Common myeloid progenitor, CD34-positive (primary cell): Measurements from ENCODE around the gene RGS14.

Experiments used
- CTCF ChIA-PET: fragments of 350-600 bp; sonication (Branson Sonifier 250); formaldehyde crosslinking; loops from one replicate; lab custom pipeline; 2021; ENCODE audit warnings: antibody characterized with exemption; lab: Charles Lee
- POLR2A ChIA-PET: fragments of 350-600 bp; sonication (Branson Sonifier 250); formaldehyde crosslinking; loops from one replicate; lab custom pipeline; 2021; ENCODE audit warnings: antibody characterized with exemption; lab: Charles Lee
- DNase-seq, 3 donors: peaks; one replicate each; pipeline versions ENCODE4 v3.0.0 to v3.0.0-alpha.2; 2013
- H3K27ac ChIP-seq, 2 experiments: 1 replicate in 1 of 2; 2 replicates in 1 of 2; pipeline ENCODE4 v1.7.0; 2013; ENCODE audit warnings: inconsistent platforms in 2 of 2, low read length in 2 of 2, mild to moderate bottlenecking in 2 of 2, low read depth in 1 of 2, moderate library complexity in 1 of 2; ENCODE audit not compliant: severe bottlenecking in 2 of 2, insufficient read depth in 1 of 2, poor library complexity in 1 of 2
- H3K27me3 ChIP-seq, 5 experiments: replicated peaks in 2 of 5; 1 replicate in 3 of 5; 2 replicates in 2 of 5; pipeline versions ENCODE4 v1.6.1 to v1.7.0; 2013; ENCODE audit warnings: low read length in 4 of 5, mild to moderate bottlenecking in 2 of 5, moderate library complexity in 2 of 5, inconsistent platforms in 1 of 5; ENCODE audit not compliant: insufficient read depth in 5 of 5, control insufficient read depth in 4 of 5
- H3K36me3 ChIP-seq, 4 experiments: 1 replicate in 2 of 4; 2 replicates in 2 of 4; pipeline versions ENCODE4 v1.6.1 to v1.7.0; 2013; ENCODE audit warnings: low read length in 3 of 4, control low read depth in 1 of 4, mild to moderate bottlenecking in 1 of 4; ENCODE audit not compliant: control insufficient read depth in 4 of 4, insufficient read depth in 4 of 4
- H3K4me1 ChIP-seq, 4 experiments: 1 replicate in 3 of 4; 2 replicates in 1 of 4; pipeline versions ENCODE4 v1.6.1 to v1.7.1; 2013; ENCODE audit warnings: low read length in 3 of 4, mild to moderate bottlenecking in 3 of 4, control low read depth in 1 of 4, inconsistent platforms in 1 of 4, moderate library complexity in 1 of 4; ENCODE audit not compliant: control insufficient read depth in 4 of 4, insufficient read depth in 4 of 4; ENCODE audit errors: control extremely low read depth in 1 of 4
- H3K4me3 ChIP-seq, 7 experiments: 1 replicate in 4 of 7; 2 replicates in 3 of 7; pipeline versions ENCODE4 v1.5.1 to v1.7.0; 2013; ENCODE audit warnings: mild to moderate bottlenecking in 7 of 7, low read length in 6 of 7, moderate library complexity in 6 of 7, inconsistent platforms in 2 of 7, low read depth in 2 of 7, control low read depth in 1 of 7; ENCODE audit not compliant: insufficient read depth in 4 of 7, control insufficient read depth in 1 of 7; ENCODE audit errors: extremely low read depth in 1 of 7
- H3K9me3 ChIP-seq, 5 experiments: 1 replicate in 4 of 5; 2 replicates in 1 of 5; pipeline versions ENCODE4 v1.6.1 to v1.7.1; 2013; ENCODE audit warnings: low read length in 4 of 5, mild to moderate bottlenecking in 2 of 5, inconsistent platforms in 1 of 5, low read depth in 1 of 5, moderate library complexity in 1 of 5; ENCODE audit not compliant: control insufficient read depth in 4 of 5, insufficient read depth in 2 of 5; ENCODE audit errors: control extremely low read depth in 1 of 5
- WGBS: methylation state at CpG from one replicate; pipeline ENCODE4 v1.1.5; 2013; ENCODE audit not compliant: insufficient coverage; 5-methylcytosine and 5-hydroxymethylcytosine counted together

RGS14 gene

DNA sequence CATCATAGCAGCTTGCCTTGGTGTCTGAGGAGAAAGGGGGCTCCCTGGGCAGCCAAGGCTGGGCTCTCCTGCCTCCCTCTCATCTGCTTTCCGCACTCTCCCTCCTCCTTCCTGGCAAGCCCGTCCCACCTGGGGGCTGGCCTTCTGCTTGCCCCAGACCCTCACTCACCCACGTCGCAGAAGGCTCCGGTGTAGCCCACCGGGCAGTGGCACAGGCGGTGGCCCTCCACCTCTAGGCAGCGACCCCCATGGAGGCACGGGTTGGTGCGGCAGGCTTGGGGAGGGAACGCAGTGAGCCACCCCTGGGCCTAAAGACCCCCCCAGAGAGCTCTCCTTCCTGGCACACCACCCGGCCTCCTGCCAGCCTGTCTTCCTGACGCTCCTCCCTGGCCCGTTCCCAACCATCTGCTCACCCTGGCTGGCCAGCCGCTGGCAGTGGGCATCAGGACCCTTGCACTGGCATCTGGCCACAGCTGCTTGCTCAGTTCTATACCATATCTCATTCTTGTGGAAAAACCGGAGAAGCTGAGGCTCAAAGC lies 47.0 kb downstream of the RGS14 start:
- Histone ChIP-seq H3K36me3 (no peaks in the 10 kb centered on the region), H3K4me3 (peak overlapping the region in 5 of 7 experiments; percentile 19 to 76 (median 69)), H3K9me3 (no peaks in the 10 kb centered on the region), H3K27ac (peak overlapping the region in 1 of 2 experiments; percentile 49), H3K4me1 (peaks cover 2 to 55% (median 44%) of the 10 kb centered on the region in 4 experiments), H3K27me3 (peaks cover 0 to 38% (median 16%) of the 10 kb centered on the region in 5 experiments)
- WGBS = 50% methylated on average over 12 of the region's 16 CpGs
- ChIA-PET POLR2A (interaction anchor here (0.6 to 5.1 kb wide), 9 partner anchors 11 to 51 kb away, joined by 3 to 59 read pairs (median 5); partner anchors contain the start of genes GRK6 and PRR7), CTCF (interaction anchor here (0.6 to 17.2 kb wide), 26 partner anchors 14 to 103 kb away, joined by 3 to 509 read pairs (median 6); partner anchors contain the start of genes DOK3, GRK6, PDLIM7 and PRR7)
- DNase-seq = no peak

DNA sequence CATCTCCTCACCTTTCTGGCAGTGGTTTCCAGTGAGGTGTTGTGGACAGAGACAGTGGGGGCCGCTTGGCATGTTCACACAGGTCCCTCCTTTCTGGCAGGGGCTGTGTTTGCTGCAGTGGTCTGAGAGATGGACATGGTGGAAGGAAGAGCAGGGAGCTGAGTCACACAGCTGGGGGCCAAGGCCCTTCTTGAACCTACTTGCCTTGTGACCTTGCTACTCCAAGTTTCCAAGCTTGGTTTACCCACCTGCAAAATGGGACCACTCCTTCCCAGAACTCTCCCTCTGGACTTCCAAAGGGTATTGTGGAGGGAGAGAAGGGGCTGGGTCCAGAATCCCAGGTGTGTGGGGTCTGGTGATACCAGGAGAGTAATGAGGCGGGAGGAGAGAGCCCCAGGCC lies 47.6 kb downstream of the RGS14 start:
- Histone ChIP-seq H3K27me3 (peaks cover 0 to 32% (median 14%) of the 10 kb centered on the region in 5 experiments), H3K4me3 (peak overlapping the region in 3 of 7 experiments; percentile 16 to 59 (median 19)), H3K4me1 (peaks cover 2 to 55% (median 44%) of the 10 kb centered on the region in 4 experiments), H3K27ac (no peak overlapping the region), H3K9me3 (no peaks in the 10 kb centered on the region), H3K36me3 (no peaks in the 10 kb centered on the region)
- DNase-seq = no peak
- CTCF ChIA-PET = interaction anchor here (1.0 to 17.2 kb wide), 12 partner anchors 14 to 100 kb away, joined by 3 to 509 read pairs (median 13); partner anchors contain the start of genes DOK3, GRK6, PRR7 and SLC34A1
- POLR2A ChIA-PET = interaction anchor here (1.1 to 5.1 kb wide), 5 partner anchors 11 to 51 kb away, joined by 5 to 59 read pairs (median 19); partner anchors contain the start of genes GRK6 and PRR7
- 88% methylated on average over 2 of the region's 2 CpGs for WGBS

DNA sequence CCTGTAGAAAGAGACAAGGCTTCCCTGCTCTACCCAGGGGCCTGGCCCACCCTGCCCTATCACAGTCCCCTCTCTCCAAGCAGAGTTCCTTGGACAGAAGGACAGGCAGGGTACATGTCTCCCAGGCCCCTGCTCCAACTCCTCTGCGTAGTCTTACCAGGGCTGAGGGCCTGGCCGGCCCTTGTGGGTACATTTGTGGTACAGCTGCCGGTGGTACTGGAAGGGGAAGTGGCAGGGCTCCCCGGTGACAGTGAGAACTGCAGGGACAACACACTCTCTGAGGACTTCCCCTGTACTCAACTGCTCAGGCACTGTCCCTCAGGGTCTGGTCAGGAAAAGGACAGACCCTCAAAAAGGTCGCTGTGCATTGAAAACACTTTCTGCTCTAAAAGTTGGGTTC lies 48.1 kb downstream of the RGS14 start:
- POLR2A ChIA-PET = interaction anchor here (4.5 to 5.1 kb wide), 2 partner anchors 40 to 50 kb away, joined by 34 to 59 read pairs; partner anchors contain the start of gene PRR7

DNA sequence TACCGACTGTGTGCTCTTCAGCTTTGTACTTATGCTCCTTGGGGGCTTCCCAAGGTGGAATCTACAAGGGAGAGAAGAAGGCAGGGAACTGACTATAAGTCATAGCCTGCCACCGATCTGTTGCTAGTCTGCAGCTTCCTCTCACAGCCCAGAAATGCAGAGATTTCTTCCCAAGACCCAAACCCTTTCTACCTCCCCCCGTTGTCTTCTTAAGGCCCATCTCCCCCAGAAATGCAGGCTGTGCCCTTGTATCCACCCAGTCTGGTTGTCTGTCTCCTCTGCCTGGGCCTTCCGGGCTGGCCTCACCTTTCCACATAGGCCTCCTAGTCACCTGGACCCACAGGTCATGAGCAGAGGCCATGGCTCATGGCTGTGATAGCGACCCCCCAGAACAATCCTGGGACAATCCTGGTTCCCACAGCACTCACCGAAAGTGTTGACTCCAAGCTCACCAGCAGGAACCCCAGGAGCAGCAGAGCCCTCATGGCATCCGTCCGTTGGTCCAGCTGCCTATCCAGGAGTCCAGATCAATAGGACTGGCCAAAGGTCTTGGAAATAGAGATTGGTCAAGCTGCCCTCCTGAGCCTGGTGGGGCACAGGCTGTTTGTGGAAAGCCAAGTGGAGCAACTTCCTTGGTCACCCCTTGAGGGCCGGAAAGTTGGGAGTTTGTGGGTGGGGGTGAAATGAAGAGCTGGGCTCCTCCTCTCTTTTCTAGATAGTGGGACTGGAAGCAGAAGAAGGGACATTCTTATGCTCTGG lies 51.5 kb downstream of the RGS14 start, which contains the start of gene F12:
TSS of gene F12 (minus strand) at position 522 of the 759 bp plus-strand sequence. CDS start at position 485, 37 bp downstream.
- H3K27ac ChIP-seq = no peak within 1 kb of the TSS
- no peaks in the 10 kb centered on the region for H3K27me3 ChIP-seq
- no peak within 1 kb of the TSS for H3K4me3 ChIP-seq
- POLR2A ChIA-PET = no interaction called here
- DNase-seq = no peak
- H3K4me1 ChIP-seq = peaks cover 2 to 42% (median 33%) of the 10 kb centered on the region in 4 experiments
- no peaks in the 10 kb centered on the region for H3K36me3 ChIP-seq
- 100% methylated on average over 7 of the region's 9 CpGs for WGBS
- no peaks in the 10 kb centered on the region for H3K9me3 ChIP-seq
- CTCF ChIA-PET = interaction anchor here (0.9 to 17.2 kb wide), 7 partner anchors 14 to 99 kb away, joined by 3 to 509 read pairs (median 6); partner anchors contain the start of genes GRK6 and PRR7

More for the DNA sequence above, 48.1 kb downstream of the RGS14 start:
- 6% methylated on average over 3 of the region's 5 CpGs for WGBS
- CTCF ChIA-PET = interaction anchor here (1.1 to 17.2 kb wide), 7 partner anchors 15 to 100 kb away, joined by 4 to 509 read pairs (median 109); partner anchors contain the start of genes DOK3, GRK6 and PRR7
- Histone ChIP-seq H3K4me3 (peak overlapping the region in 2 of 7 experiments; percentile 16 to 59), H3K4me1 (peaks cover 2 to 57% (median 48%) of the 10 kb centered on the region in 4 experiments), H3K27ac (no peak overlapping the region), H3K27me3 (peaks cover 0 to 27% (median 12%) of the 10 kb centered on the region in 5 experiments), H3K36me3 (no peaks in the 10 kb centered on the region), H3K9me3 (no peaks in the 10 kb centered on the region)
- DNase-seq = peak; percentile 77 to 90 (median 89)

DNA sequence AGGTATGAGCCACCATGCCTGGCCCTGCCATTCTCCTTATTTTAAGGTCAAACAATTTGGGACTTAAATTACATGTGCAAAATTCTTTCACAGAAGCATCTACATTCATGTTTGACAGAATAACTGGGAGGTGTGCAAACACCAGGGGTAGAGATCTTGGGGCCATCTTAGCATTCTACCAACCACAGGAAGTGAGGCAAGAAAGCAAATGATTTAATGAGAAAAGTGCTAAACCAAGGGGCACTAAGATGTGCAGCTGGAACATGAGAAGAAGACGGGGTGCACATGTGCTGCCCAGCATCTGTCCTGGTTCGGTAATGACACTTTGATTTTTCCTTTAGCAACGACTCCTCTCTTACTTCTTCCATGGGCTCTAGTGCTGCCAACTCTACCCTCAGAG lies 52.9 kb downstream of the RGS14 start:
- no peak overlapping the region for H3K27ac ChIP-seq
- H3K4me1 ChIP-seq = peaks cover 0 to 29% (median 21%) of the 10 kb centered on the region in 4 experiments
- no peaks in the 10 kb centered on the region for H3K27me3 ChIP-seq
- whole genome bisulfite sequencing = 90% methylated on average over 3 of the region's 3 CpGs
- no peak for DNase-seq
- ChIA-PET POLR2A (interaction anchor here (0.6 kb wide), 1 partner anchor 30 kb away, joined by 4 read pairs; no protein-coding TSS in a partner anchor), CTCF (interaction anchor here (17.2 kb wide), 1 partner anchor 13 kb away, joined by 337 read pairs; the partner anchor contains the start of gene GRK6)
- no peaks in the 10 kb centered on the region for H3K36me3 ChIP-seq
- no peak overlapping the region for H3K4me3 ChIP-seq
- no peaks in the 10 kb centered on the region for H3K9me3 ChIP-seq

DNA sequence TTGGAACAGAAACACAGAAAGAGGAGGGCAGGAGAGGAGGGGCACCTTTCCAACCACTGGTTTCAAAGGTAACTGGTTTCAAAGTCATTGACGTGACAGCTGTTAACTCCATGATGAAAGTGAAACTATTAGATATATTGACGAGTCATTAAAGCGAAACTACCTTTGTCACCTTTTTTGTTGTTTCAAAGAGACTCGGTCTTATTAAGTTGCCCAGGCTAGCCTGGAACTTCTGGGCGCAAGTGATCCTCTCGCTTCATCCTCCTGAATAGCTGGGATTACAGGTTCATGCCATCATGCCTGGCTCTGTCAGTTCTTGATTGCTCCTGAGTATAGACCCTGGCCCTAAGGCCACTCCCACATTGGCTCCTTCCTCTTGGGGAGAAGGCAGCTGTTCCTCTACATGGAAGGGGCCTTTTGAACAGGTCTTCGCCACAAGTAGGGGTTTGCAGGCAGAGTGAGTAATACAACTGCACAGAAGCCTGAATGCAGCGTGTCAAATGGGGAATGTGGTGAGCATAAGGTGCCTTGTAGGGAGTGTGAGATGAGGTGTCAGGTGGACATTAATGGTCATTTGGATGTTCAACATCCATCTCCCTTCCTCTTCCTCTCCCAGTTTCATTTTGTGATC lies 55.0 kb downstream of the RGS14 start:
- POLR2A ChIA-PET = interaction anchor here (1.3 kb wide), 1 partner anchor 41 kb away, joined by 3 read pairs; no protein-coding TSS in a partner anchor
- no peaks in the 10 kb centered on the region for H3K36me3 ChIP-seq
- H3K4me1 ChIP-seq = peaks cover 2 to 31% (median 18%) of the 10 kb centered on the region in 4 experiments
- CTCF ChIA-PET = interaction anchor here (1.0 to 23.4 kb wide), 4 partner anchors 4 to 36 kb away, joined by 3 to 387 read pairs (median 337); partner anchors contain the start of genes F12, GRK6, PFN3 and PRR7
- no peak overlapping the region for H3K4me3 ChIP-seq
- H3K27ac ChIP-seq = no peak overlapping the region
- no peaks in the 10 kb centered on the region for H3K9me3 ChIP-seq
- peak in 2 of 3 donors; percentile 60 to 62 for DNase-seq
- no peaks in the 10 kb centered on the region for H3K27me3 ChIP-seq
- WGBS = 88% methylated on average over 6 of the region's 8 CpGs
